SKM-1 (cell line): Measurements from ENCODE around the gene EHD4.
A peak's percentile ranks its signal among the peaks of the same experiment; 100 is the strongest.

Experiments
- DNase-seq: peaks from one replicate; lab custom pipeline; 2025; ENCODE audit not compliant: unreplicated experiment; lab: John Stamatoyannopoulos, UW

Gene EHD4

DNA sequence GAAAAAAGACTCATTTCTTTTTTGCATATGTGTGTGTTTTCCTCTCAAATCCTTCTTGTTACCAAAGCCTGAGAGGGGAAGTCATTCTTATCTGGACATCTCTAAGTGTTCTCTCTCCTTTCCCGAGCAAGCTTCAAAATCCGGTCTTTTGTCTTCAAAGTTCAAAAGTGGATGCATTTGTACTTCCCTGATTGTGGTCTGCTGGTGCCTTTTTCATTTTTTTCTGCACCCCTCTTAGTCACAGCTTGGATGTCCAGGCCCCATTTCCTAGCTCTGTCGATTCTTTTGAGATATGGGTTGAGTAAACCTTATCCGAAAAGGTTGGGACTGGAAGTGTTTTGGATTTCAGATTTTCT, 34.8 kb downstream of the EHD4 start:
- no peak for DNase-seq

DNA sequence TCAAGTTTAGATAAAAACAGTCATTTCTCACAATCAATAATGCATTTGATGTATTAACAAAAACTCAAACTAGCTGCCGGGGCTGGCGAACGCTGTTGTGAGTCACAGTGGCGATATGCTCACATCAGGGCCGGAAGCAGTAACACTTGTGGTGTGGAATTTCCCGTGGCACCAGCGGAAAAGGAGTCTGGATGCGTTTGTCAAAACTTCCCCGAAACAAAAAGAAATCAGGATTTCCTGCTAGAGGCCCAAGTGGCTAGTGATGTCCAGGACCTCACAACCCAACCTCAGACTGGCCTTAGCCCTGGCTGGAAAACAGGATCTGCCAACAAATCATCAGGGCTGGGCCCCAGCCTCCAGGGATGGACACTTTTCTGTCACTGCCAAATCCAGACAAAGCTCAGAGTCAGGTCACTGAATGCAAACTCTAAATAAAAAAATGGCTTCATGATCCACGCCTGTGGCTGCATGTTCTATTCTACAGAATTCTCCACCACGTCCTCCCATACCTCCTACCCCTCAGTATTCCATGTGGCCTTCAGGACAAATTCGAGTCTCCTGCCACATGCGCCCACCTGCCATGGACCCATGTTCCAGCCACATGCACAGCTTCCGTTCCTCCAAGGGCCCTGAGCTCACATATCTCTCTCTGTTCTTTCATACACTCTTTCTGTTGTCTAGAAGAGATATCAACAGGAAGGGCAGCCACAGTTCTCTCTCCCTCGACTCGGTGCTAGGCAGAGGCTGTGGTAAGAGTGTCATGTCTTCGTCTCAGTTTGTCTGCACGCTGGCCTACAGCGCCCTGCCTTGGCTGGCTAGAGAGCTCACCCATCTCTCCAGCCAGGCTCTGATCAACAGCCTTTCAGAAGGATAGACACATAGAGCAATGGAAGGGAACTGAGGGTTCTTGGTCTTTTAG, 35.4 kb downstream of the EHD4 start:
- DNase-seq: no peak

DNA sequence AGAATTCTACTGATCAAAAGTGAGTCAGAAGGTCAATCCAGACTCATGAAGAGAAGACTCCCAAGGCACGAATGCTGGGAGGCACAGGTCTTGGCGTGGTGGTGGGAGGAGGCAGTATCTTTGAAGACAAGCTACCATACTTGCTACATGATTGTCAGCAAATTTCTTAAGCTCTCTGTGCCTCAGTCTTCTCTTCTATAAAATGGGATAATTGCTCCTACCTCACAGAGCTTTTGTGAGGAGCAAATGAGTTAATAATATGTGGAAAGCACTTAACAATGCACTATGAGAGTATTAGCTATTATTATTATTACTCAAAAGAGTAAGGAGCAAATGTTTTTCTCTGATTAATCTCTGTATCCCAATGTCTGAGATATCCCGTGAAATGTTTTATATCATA, 36.2 kb downstream of the EHD4 start:
- DNase-seq: no peak

DNA sequence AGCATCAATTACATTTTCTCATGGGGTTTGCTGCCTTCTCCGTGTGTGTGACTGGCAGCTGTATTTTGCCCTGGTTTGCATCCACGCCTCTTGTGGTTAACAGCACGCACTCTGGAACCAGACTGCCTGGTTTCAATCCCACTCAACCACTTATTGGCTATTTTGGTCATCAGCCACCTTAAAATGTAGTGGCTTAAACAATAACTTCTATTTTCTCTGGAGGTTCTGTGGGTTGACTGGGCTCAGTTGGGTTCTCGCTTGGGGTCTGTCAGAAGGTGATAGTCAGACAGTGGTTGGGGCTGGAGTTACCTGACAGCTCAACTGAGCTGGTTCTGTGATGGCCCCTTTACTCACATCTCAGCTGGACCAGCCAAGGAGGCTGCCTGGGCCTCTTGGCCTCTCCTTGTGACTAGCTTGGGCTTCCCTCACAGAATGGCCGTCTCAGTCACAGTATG, 36.8 kb downstream of the EHD4 start:
- no peak for DNase-seq

DNA sequence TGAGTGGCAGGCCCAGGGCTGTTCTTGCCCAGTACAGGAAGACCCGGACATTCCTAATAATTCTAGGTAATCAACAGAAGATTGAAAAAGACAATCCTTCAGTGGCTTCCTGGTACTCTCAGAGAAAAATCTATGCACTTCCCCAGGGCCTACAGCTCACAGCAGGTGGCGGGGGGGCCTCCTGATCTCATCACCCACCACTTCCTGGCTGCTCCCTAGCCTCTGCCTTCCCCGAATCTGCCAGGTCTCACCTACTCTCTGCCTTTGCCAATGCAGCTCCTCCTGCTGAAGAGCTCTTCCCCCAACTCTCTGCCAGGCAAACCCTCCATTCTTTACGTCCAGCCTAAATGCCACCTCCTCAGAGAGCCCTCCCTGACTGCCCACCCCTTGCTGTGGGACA, 37.5 kb downstream of the EHD4 start:
- no peak for DNase-seq

DNA sequence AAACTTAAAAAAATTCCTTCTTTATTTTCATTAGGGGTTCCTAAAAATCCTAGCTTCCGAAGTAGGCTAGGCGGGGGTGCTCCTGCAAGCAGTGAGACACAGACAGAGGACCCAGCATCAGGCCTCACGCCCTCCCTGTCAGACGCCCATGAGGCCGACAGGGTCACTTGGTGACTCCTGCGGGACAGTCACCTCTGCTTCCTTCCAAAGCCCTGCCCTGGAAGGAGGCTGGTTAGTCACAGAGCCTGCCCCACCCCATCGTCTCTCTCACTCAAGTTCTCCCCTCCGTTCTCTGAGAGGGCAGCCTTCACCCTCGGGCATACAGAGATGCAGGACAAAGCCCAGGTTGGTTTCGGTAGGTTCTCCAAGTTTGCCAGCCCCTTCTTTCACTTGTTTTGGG, 38.6 kb downstream of the EHD4 start:
- no peak for DNase-seq

DNA sequence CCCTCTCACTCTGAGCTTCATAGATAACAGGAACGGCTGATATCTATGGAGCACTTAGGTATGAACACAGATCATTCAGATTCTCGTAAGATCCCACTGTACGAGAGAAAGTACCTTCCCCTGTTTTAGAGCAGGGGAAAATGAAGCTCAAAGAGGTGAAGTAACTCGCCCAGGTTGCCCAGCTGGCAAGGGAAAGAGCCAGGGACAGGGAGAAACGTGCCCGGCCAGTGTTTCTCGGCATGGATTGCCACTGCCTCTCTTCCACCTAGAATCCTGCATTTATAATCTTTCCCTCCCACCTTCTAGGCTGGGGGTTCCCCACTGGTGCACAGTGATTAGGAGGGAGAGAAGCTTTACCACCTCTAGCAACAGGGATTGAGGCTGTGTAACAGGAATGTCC, 39.0 kb downstream of the EHD4 start:
- DNase-seq: no peak

DNA sequence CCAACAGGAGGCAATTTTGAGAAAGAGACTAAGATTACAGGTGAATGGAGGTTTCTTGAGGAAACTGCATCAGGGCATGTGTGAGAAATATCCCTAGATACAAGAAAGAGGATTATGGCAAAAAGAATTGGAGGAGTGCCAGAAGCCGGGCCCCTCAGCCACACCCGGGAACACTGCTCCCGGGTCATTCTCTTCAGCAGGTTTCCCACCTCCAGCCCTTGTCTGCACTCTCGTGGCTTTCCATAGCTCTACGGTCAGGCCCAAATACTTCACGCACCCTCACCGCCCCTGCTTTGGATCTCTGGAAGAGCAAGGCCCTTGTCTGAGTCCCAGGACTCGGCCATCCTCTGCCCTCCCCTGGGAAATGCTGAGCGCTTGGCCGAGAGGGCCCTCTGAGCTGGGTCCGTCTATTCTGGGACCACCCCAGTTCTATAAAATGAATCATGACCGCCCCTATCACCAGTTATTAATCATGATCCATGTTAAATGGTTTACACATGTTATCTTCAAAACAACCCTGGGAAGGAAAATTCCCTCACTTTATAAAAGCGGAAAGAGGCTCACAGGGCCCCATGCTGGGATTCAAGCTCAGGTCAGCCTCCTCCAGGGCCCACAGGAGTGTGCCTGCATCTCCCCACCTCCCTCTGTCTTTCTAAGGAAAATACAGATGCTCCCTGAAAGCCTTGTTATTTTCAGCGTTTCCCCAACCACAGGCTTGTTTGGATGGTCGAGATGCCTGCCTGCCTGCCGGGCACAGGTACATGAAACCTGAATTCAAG, 39.7 kb downstream of the EHD4 start:
- DNase-seq: no peak

DNA sequence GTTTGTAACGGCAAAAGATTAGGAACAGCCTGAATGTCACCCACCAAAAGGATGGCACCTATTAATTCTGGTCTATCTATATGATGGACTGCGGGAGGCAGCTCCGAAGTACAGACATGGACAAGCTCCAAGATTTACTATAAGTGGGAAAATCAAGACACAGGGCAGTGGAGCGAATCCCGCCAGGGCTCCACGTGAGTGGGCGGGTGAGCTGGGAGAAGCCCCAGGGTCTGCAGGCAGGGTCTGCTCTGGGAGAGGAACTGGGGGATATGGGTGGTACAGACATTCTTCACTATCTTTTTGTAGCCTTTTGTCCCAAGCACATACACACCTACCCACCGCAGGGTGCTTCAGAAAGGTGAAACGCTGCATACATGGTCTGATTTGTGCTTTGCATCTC, 40.3 kb downstream of the EHD4 start:
- no peak for DNase-seq

DNA sequence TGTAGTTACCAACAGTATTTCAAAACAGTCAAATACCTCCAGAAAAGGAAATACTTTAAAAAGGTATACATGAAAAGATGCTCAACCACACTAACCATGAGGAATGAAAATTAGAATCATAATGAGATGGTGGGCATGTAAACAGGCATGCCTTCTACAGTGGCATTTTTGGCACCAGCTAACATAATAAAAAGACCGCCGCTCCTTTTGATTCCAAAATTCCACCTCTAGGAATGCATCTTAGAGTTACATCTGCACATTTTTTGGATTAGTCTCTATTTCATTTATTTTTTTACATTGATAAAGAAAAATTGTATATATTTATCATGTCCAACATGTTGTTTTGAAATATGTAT, 41.5 kb downstream of the EHD4 start:
- DNase-seq: no peak

DNA sequence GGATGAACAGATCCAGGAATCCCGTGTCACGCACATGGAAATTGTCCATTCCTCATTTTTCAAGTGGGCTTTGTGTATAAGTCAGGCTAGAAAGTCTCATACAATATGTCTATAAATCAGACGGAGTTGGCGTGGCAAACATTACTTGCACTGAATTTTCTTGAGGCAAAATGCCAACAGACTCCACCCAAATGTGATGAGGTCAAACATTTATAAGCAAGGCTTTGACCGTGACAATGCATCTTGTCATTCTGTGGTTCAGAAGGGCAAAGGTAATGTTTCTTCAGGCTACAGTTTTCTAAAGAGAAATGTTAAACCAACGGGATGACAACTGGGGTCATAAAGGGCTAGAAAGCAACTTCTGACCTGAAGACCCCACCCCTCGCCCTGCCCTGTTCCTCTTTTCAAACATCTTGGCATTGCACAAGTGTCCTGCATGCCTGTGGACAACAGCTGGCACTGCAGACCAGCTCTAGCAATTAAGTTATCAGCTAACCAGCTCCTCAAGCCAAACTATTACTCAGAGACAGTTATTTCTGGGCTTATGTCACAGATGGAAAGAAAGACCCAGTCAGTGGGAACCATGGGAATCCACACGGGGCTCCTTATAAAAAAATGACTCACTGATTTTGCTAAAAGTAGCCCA, 42.0 kb downstream of the EHD4 start:
- DNase-seq: peak; percentile 25

DNA sequence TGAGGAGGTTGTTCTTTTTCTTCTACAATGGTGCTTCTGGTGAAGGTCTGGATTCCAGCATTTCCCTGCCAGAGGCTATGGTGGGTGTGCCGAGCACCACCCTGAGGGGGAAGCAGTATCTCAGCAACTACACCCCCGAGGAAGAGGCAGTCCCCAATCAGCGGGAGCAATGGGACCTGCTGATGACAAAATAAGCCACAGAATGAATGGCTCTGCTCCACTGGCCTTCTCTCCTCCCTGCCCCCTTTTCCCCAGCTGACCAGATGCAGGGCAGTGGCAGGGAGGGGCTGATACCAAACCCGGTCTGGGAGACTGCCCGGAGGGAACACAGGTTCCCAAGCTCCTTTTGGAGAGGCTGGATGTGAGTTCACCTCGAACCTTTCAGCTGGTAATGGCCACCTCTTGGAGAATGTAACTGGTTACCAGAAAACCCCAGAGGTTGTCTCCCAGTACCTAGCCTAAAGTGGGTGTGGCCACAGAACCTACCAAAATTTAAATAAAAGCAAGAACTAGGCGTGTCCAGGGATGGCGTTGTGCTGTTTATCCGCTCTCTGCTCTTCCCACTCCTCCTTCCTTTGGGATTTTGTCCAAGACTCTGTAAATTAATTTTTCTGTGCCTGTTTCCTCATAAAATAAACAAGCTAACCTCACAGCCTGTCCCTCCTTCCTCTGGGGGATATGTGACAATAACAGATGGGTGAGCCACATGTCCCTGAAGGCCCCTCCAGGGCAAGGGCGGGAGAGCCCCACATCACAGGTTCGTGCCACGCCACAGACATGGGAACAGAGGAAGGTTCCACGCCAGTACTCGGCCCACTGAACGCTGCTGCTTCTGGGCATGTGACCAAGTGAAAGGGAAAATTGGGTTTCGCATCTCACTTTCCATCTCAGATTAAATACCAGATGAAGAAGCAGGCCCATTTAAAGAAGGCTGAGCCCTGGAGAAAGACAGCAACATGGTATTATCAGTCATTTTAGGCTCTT, 43.4 kb downstream of the EHD4 start:
- DNase-seq: no peak

DNA sequence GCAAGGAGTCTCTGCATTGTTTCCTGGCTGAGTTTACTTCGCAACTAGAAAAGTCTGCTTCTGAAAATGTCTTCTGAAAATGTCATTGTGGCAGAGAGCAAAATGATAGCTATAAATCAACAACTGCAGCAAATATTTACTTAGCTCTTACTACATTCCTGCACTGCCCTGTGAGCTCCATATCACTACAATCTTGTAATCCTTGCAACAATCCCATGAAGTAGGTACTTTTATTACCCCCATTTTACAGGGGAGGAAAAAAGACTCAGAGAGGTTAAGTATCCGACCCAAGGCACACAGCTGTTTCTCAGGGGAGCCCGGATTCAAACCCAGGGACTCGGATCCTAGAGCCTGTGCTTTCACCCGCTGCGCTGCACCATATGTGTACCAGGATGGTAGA, 44.3 kb downstream of the EHD4 start:
- DNase-seq: no peak

DNA sequence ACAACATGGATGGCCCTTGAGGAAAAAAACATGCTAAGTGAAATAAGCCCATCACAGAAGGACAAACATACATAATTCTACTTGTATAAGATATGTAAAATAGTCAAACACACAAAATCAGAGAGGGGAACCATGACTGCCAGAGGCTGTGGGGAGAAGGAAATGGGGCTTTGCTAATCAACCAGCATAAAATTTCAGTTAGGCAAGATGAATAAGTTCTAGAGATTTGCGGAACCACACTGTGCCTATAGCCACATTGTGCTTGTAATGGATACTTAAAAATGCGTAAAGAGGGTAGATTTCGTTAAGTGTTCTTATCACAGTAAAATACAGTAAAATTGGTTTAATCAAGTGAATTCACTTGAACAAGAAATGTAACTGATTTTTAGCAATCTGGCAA, 44.8 kb downstream of the EHD4 start:
- DNase-seq: no peak

DNA sequence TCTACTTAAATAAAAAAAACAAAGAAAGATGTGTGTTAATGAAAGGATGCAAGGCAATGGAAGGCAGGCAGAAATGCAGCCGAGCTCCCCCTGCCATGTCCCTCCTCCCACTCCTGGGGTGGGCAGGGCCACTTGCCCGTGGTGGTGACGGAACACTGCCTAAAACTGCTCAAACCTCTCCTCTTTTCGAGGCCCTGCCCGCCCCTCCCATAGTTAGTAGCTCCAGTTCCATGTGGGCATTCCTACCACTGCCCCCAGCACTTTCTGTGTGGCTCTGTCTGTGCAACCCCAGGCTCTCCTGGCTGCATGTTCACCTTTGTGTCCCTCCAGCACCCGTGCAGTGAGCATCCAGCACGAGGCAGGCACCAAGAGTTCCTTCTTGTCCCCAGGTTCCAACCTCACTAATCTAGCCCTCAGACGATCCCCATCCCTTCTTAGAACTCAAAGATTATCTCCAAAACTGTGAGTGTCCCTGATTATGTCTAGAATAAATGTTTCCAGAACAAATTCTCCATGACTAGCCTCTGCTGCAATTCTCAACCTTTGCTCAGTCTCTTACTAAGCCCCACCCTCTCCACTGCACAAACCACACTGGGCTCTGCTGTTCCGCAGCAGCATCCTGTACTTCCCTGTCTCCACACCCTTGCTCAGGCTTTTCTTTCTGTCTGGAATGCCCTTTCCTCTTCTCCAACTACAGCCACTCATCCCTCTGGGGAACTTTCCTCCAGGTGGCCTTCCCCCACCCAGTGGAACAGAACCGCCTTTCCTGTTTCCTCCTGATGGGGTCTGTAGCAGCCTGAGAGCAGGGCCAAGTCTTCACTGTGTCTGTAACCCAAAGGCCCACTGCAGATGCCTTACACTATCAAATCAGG, 45.9 kb downstream of the EHD4 start:
- DNase-seq: no peak

DNA sequence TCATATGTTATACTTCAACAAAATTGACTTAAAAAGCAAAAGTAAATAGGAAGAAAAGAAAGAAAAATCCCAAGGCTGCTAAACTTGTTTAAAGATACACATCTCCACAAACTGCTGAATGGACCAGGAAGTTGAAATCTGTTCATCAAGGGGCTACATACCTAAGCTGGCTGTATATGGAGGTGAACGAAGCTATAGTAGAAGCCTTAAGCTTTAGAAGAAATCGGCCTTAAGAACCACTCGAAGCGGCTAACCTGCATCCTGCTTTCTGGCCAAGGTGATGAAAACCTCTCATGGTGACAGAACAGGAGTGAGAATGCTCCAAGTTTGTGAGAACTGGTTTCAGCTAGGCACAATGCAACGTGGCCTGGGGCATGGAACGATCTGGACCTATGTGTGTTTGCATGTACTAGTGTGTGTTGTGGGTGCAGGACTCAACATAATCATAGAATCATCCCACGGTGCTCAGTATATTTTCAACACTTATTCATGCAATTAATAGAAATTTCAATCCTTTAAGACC, 47.2 kb downstream of the EHD4 start:
- DNase-seq: no peak

DNA sequence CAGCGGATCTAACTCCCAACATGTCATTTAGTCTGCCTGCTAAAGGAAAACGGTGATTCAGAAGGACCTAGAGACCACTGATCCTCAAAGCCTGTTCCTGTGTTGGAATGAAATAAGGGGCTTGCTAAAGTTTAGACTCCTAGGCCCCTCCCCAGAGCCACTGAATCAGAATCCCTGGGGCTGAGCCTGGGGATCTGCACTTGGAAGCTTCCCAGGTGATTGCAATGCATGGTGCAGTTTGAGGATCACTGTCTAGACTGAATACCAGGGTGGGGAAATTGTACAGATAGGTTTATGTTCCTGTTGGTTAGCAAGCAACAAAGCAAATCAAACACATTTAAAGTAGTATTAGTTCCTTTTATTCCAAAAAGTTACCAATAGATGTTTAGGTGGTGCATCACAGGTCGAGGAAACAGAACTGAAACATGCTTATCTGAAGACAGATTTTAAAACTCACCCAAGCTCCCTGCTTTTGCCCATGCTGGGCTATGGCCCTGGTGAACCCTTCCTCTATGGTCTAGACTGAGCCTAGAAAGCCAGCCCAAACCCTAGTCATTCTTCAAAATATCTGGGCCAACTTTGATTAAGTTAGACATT, 48.9 kb downstream of the EHD4 start:
- DNase-seq: no peak

DNA sequence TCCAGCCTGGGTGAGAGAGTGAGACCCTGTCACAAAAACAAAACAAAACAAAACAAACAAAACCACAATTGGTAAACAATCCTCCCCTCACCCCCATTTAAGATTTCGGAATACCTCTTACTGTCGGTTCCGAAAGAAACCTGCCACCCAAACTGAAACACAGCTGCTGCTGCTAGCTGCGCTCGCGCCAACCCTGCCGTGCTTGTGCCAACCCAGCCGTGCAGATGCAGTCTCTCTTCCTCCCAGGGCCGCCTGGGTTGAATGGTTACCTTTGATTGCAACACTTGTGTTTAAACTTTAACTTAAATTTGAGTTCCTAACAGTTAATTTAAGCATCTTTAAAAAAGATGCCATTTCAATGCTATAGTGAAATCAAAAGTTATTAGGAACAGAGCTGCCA, 50.0 kb downstream of the EHD4 start:
- no peak for DNase-seq

DNA sequence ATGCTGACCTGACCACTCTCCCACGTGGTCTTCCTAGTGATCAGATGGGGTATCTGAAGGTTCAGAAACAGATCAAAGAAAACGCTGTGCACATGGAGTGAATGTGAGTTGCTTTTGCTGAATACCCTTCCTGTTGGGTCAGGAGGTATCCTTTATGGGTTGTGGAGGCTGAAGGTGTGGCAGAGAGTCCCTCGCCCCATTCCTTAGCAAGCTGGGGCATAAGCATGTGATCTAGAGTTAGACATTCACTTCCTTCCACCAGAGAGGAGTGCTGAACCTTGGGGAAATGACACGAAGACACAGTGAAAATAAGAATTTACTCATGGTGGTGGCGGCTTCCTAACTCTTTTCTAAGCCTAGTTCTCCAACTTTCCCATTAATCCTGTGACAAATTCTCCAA, 50.7 kb downstream of the EHD4 start:
- no peak for DNase-seq
